RPMI8226 (cell line): ENCODE measurements around the gene RGS21.

Source experiments
- DNase-seq: peaks from one replicate; pipeline ENCODE4 v3.0.0-alpha.2; 2015

RGS21 gene

GRCh38 chr1:192379554-192379953 is 62.8 kb downstream of the RGS21 start:
- DNase-seq, result no peak

- no peak for DNase-seq
Observed at GRCh38 chr1:192382758-192383157, 66.0 kb downstream of the RGS21 start.

- DNase-seq, result no peak
Observed at GRCh38 chr1:192386051-192386650, 69.4 kb downstream of the RGS21 start.

- no peak for DNase-seq
Observed at GRCh38 chr1:192395211-192395610, 78.4 kb downstream of the RGS21 start.

GRCh38 chr1:192395895-192396294 is 79.1 kb downstream of the RGS21 start:
- DNase-seq, result no peak

- no peak for DNase-seq
Observed at GRCh38 chr1:192399161-192399560, 82.4 kb downstream of the RGS21 start.

GRCh38 chr1:192401825-192402224 is 85.0 kb downstream of the RGS21 start:
- no peak for DNase-seq

- no peak for DNase-seq
Observed at GRCh38 chr1:192402571-192402970, 85.8 kb downstream of the RGS21 start.

GRCh38 chr1:192407206-192407605 is 90.4 kb downstream of the RGS21 start:
- no peak for DNase-seq
